KOPT-K1 (cell line): ENCODE measurements around the gene CRYBG2.
"Not testable (repeated sequence)": the region's sequence is repeated elsewhere in the genome, so short reads cannot be mapped to it uniquely, and the experiment has no call there.

Experiments used
- H3K27ac ChIP-seq: fragments of 200-600 bp; sonication (generic); 2 replicates; pipeline ENCODE4 v1.5.1; 2016; ENCODE audit warnings: antibody characterized with exemption, mild to moderate bottlenecking, low read depth, low read length; ENCODE audit not compliant: poor library complexity, severe bottlenecking
- H3K36me3 ChIP-seq: fragments of 200-600 bp; sonication (generic); 2 replicates; pipeline ENCODE4 v1.5.1; 2017; ENCODE audit warnings: antibody characterized with exemption, mild to moderate bottlenecking, low read length, moderate library complexity; ENCODE audit not compliant: insufficient read depth
- H3K9me3 ChIP-seq: fragments of 200-600 bp; sonication (generic); 2 replicates; pipeline ENCODE4 v1.5.1; 2017; ENCODE audit warnings: antibody characterized with exemption, low read length, mild to moderate bottlenecking; ENCODE audit not compliant: insufficient read depth, poor library complexity, severe bottlenecking

The CRYBG2 gene

DNA sequence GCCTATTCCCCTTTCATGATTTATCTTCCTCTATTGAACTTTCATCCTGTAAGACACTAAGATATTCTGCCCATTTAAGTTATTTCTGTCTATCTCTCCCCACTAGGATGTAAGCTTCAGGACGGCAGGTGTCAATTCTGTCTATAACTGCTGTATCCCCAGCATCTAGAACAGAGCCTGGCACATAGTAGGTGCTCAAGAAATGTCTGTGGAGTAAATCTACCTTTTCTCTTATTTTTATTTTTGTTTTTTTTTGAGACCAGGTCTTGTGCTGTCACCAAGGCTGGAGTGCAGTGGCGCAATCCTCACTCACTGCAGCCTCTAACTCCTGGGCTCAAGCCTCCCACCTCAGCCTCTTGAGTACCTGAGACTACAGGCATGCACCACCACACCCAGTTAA is 30.5 kb downstream of the CRYBG2 start:
- Histone ChIP-seq H3K9me3 (no peaks in the 10 kb centered on the region), H3K27ac (no peak overlapping the region), H3K36me3 (no peaks in the 10 kb centered on the region)

DNA sequence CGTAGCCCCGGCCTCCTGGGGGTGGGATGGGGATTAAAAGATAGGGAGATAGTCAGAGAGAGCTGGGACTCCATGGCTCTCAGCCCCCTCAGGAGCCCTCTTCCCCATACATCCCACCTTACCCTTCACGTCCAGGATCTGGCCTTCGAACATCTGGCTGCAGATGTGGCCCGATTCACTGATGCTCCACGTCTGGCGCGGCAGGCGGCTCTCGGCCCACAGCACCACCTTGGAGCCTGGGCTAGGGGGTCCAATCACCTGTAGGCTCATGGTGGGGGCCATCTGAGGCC is 31.9 kb downstream of the CRYBG2 start:
- Histone ChIP-seq H3K27ac (no peak overlapping the region), H3K36me3 (no peaks in the 10 kb centered on the region), H3K9me3 (no peaks in the 10 kb centered on the region)

- no peaks in the 10 kb centered on the region for H3K36me3 ChIP-seq
- H3K27ac ChIP-seq = peak overlapping the region; percentile 51
- no peaks in the 10 kb centered on the region for H3K9me3 ChIP-seq
Observed at GRCh38 chr1:26321315-26322041, 32.5 kb downstream of the CRYBG2 start.

GRCh38 chr1:26320896-26321295 is 33.0 kb downstream of the CRYBG2 start:
- Histone ChIP-seq H3K9me3 (no peaks in the 10 kb centered on the region), H3K27ac (peak overlapping the region; percentile 51), H3K36me3 (no peaks in the 10 kb centered on the region)

- Histone ChIP-seq H3K27ac (peak overlapping the region; percentile 85), H3K36me3 (no peaks in the 10 kb centered on the region), H3K9me3 (no peaks in the 10 kb centered on the region)
Observed at GRCh38 chr1:26318338-26319064, 35.4 kb downstream of the CRYBG2 start.

DNA sequence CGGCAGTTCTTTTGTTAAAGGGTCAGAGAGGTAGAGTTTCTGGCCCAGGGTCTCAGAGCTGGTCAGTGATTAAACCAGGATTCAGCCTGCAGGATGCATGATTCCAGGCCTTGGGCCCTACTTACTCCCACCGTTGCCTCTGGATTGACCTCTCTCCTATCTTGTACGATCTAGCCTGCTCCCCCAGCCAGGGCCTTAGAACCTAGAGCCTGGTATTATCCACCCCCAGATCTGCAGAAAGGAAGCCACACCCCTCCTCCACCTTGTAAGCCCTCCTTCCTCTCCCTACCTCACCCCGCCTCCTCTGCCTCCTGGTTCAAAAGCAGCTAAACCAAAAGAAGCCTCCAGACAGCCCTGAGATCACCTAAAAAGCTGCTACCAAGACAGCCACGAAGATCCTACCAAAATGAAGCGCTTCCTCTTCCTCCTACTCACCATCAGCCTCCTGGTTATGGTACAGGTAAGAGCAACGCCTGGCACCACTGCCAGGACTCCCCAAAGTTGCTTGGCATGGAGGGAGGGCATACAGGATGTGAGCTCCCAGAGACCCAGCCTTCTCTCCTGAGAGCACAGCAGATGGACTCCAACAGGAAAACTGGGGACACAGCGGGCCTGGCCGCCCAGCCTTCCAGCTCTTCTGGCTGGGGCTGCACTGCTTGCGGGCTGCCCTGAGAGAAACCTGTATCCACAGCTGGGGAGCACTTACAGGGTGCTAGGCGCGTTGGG is 36.2 kb downstream of the CRYBG2 start, which contains the start of gene CD52:
Gene CD52, plus strand, starts transcription at position 347 of the 726 bp plus-strand sequence. Its CDS starts 60 bp downstream, at position 407.
- Histone ChIP-seq H3K27ac (peak within 1 kb of the TSS; percentile 85), H3K9me3 (no peaks in the 10 kb centered on the region), H3K36me3 (no peaks in the 10 kb centered on the region)

- H3K9me3 ChIP-seq = no peaks in the 10 kb centered on the region
Observed at GRCh38 chr1:26317146-26317545, 36.8 kb downstream of the CRYBG2 start.

DNA sequence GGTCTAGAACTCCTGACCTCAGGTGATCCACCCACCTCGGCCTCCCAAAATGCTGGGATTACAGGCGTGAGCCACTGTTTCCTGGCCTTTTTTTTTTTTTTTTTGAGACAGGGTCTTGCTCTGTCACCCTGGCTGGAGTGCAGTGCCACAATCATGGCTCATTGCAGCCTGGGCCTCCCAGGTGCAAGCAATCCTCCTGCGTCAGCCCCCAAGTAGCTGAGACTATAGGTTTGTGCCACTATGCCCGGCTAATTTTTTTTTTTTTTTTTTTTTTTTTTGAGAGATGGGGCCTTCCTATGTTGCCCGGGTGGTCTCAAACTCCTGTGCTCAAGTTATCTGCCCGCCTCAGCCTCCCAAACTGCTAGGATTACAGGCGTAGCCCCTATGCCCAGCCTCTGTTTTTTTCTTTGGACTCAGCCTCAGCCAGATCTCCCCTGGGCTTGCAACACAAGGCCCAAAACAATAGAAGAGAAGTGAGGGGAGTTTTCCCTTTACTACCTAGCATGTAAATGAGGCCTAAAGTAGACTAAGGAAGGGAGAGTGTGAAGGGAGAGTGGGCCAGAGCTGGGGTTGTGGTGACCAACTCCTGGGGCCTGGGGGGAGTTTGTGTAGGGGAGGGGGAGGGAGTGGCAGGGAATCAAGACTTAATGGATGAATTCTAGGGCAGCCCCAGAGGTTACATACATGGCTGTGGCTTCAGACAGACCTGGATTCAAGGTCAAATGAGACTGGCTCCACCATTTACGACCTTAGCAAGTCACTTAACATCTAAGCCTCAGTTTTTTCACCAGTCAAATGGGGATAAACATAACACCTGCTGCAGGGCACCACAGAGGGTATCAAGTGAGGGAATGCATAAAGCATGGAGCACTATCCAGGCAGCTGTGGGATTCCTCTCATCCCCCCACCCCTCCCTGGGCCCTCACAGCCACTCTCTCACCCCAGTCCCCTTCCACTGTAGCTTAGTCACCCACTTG is 37.8 kb downstream of the CRYBG2 start:
- Histone ChIP-seq H3K36me3 (no peaks in the 10 kb centered on the region), H3K27ac (peak overlapping the region; percentile 85), H3K9me3 (no peaks in the 10 kb centered on the region)

More at GRCh38 chr1:26317146-26317545, 36.8 kb downstream of the CRYBG2 start:
- Histone ChIP-seq H3K27ac (peak overlapping the region; percentile 85), H3K36me3 (no peaks in the 10 kb centered on the region)

DNA sequence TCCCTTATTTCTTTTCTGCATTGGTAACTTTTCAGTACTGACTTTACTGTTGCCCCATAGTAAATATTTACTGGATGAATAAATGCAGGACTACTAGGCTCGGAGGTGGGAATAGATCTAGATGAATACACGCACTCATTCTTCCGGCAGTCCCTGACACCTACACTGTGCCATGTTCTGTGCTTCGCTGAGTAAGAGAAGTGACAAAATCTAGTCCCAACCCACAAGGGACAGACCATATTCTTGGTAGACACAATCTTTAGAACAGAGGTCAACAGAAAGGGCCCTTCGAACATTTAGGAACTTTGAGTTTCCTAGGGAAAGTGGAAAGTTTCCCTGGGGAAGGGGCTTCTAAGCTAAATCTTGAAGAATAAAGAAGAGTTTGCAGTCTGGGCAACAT is 39.4 kb downstream of the CRYBG2 start:
- Histone ChIP-seq H3K9me3 (no peaks in the 10 kb centered on the region), H3K36me3 (no peaks in the 10 kb centered on the region), H3K27ac (peak overlapping the region; percentile 85)

- H3K9me3 ChIP-seq, H3K36me3 ChIP-seq: not testable (repeated sequence)
- H3K27ac ChIP-seq = peak overlapping the region; percentile 96
Observed at GRCh38 chr1:26307966-26308899, 45.7 kb downstream of the CRYBG2 start.

DNA sequence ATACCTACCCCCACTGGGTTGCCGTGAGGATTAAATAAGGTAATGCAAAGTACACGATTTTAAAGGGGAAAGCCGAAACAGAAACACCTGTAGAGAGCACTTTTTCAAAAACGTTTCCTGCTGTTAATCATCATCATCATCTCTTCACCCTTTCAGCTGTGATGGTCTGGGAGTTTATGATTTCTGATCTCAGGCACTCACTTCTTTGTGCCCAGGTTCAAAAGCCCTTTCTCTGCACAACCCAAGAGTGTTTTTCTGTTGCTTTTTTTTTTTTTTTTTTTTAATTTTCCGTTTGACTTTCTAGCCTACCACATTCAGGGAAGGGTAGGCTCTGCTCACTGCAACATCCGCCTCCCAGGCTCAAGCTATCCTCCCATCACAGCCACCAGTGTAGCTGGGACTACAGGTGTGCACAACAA is 46.6 kb downstream of the CRYBG2 start:
- Histone ChIP-seq H3K27ac (peak overlapping the region; percentile 96), H3K36me3 (no peaks in the 10 kb centered on the region), H3K9me3 (no peaks in the 10 kb centered on the region)

DNA sequence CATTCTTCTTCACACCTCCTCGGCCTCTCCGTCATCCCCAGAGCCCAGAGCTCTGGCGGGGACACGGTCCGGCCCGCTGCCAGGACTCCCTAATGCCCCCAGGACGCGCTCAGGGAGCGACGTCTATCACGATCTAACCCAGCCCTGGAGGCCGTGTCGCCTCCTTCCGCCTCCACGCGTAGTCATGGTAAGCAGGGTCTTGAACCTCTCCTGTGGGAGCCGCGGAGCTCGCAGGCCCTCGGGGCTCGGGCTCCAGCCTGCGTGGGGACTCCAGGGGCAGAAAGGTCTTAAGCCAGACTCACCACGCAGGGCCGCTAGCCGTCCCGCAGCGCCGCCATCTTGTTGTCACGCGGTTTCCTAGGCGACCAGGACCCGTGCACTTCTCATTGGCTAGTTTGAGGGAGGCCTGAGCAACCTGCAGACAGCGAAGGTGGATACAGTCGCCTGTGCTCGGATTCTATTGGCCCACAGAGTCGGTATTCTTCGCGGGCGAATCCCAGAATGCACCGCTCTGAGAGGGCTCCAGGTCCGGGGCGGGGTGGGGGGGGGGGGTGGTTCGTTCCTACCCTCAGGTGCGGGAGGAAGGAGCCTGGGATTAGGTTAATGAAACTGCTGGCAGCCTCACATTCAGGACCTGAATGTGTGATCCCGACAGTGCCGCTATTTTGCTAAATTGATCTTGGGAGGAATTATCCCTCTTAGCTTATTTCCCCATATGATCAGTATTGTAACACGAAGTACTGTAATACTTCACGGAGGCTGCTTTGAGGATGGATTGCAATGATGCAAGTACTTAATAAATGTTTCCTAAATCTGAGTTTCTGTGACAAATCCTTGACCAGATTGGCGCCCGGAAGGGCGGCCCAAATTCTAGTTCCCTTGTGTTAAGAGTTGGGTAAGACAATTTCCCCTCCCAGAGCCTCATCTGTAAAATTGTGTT is 47.4 kb downstream of the CRYBG2 start, which contains the start of gene UBXN11:
Gene UBXN11, minus strand, starts transcription at position 347 of the 940 bp plus-strand sequence. CDS start 3,753 bp downstream, outside the sequence.
- Histone ChIP-seq H3K9me3 (no peaks in the 10 kb centered on the region), H3K27ac (peak within 1 kb of the TSS; percentile 96), H3K36me3 (no peaks in the 10 kb centered on the region)
